NCI-H1048 (cell line): ENCODE results near the gene ABCC8.

Source experiments
- DNase-seq: peaks from one replicate; lab custom pipeline; 2025; lab: John Stamatoyannopoulos, UW

ABCC8 gene

GRCh38 chr11:17469998-17470397 lies 6.6 kb downstream of the ABCC8 start:
- DNase-seq = no peak

GRCh38 chr11:17468122-17468521 lies 8.5 kb downstream of the ABCC8 start:
- no peak for DNase-seq

- no peak for DNase-seq
Observed at GRCh38 chr11:17463546-17464174, 13.0 kb downstream of the ABCC8 start.

GRCh38 chr11:17462940-17463339 lies 13.7 kb downstream of the ABCC8 start:
- DNase-seq = no peak

- DNase-seq = no peak
Observed at GRCh38 chr11:17460406-17460805, 16.2 kb downstream of the ABCC8 start.

GRCh38 chr11:17459236-17459896 lies 17.3 kb downstream of the ABCC8 start:
- DNase-seq = no peak

GRCh38 chr11:17458268-17458667 lies 18.4 kb downstream of the ABCC8 start:
- DNase-seq = no peak

GRCh38 chr11:17457396-17458173 lies 19.1 kb downstream of the ABCC8 start:
- DNase-seq = no peak

- DNase-seq = no peak
Observed at GRCh38 chr11:17452668-17453067, 24.0 kb downstream of the ABCC8 start.

- DNase-seq = no peak
Observed at GRCh38 chr11:17449158-17449557, 27.5 kb downstream of the ABCC8 start.

GRCh38 chr11:17446482-17446881 lies 30.2 kb downstream of the ABCC8 start:
- DNase-seq = no peak

- DNase-seq = no peak
Observed at GRCh38 chr11:17445240-17445795, 31.3 kb downstream of the ABCC8 start.

GRCh38 chr11:17443926-17444690 lies 32.5 kb downstream of the ABCC8 start:
- DNase-seq = no peak

- no peak for DNase-seq
Observed at GRCh38 chr11:17443423-17443822, 33.2 kb downstream of the ABCC8 start.

GRCh38 chr11:17443000-17443399 lies 33.6 kb downstream of the ABCC8 start:
- DNase-seq = no peak

- DNase-seq = no peak
Observed at GRCh38 chr11:17439316-17439782, 37.3 kb downstream of the ABCC8 start.

- DNase-seq = no peak
Observed at GRCh38 chr11:17437366-17437765, 39.3 kb downstream of the ABCC8 start.

GRCh38 chr11:17434108-17434507 lies 42.5 kb downstream of the ABCC8 start:
- DNase-seq = no peak

GRCh38 chr11:17432002-17432401 lies 44.6 kb downstream of the ABCC8 start:
- no peak for DNase-seq

GRCh38 chr11:17431139-17431538 lies 45.5 kb downstream of the ABCC8 start:
- no peak for DNase-seq

- DNase-seq = no peak
Observed at GRCh38 chr11:17430616-17431015, 46.0 kb downstream of the ABCC8 start.

GRCh38 chr11:17428925-17429324 lies 47.7 kb downstream of the ABCC8 start:
- no peak for DNase-seq
